ENCODE results near the gene SETD1A. TPM values are rescaled to one million over a fixed set of nuclear protein-coding genes. Genes with fewer than 3 reads are reported as not detected.

SETD1A gene
- total RNA-seq, 1 donor from 2014 or later = 8.3 TPM

GRCh38 chr16:31029272-31029671 lies 71.7 kb downstream of the SETD1A start:
- Histone ChIP-seq H3K4me1 (peaks cover 0 to under 1% of the 10 kb centered on the region in 2 donors), H3K27ac (no peak overlapping the region), H3K36me3 (no peaks in the 10 kb centered on the region), H3K4me3 (no peak overlapping the region), H3K27me3 (no peaks in the 10 kb centered on the region), H3K9me3 (no peaks in the 10 kb centered on the region)
- no peak for TF ChIP-seq CTCF (IDR thresholded peaks at IDR 0.05)
- intact Hi-C loops (cut with DNase I) = no loop called here
- no peak for DNase-seq (ENCODE audit: low spot score in 2 of 2)

- Histone ChIP-seq H3K9me3 (no peaks in the 10 kb centered on the region), H3K27me3 (no peaks in the 10 kb centered on the region), H3K4me3 (no peak overlapping the region), H3K4me1 (peaks cover 3 to 10% of the 10 kb centered on the region in 2 donors), H3K36me3 (peaks cover 8 to 15% of the 10 kb centered on the region in 2 donors), H3K27ac (no peak overlapping the region)
- intact Hi-C loops (cut with DNase I) = no loop called here
- no peak for DNase-seq (ENCODE audit: low spot score in 2 of 2)
- TF ChIP-seq CTCF (IDR thresholded peaks at IDR 0.05) = no peak
Measured at GRCh38 chr16:31031276-31031675, 73.7 kb downstream of the SETD1A start.

GRCh38 chr16:31032736-31033708 lies 75.5 kb downstream of the SETD1A start, which contains the start of gene STX4:
TSS of gene STX4 (plus strand) at chr16:31033558. CDS start at chr16:31033806, 248 bp downstream.
- DNase-seq (ENCODE audit: low spot score in 2 of 2) = peak; percentile 88 to 99
- H3K36me3 ChIP-seq = peaks cover 14 to 24% of the 10 kb centered on the region in 2 donors
- peaks cover 3 to 10% of the 10 kb centered on the region in 2 donors for H3K4me1 ChIP-seq
- intact Hi-C loops (cut with DNase I) = loop anchor here (1.0 kb wide), 3 partner anchors 36 to 109 kb away; partner anchors contain the start of gene HSD3B7
- peak within 1 kb of the TSS; percentile 83 to 99 for H3K4me3 ChIP-seq
- no peaks in the 10 kb centered on the region for H3K27me3 ChIP-seq
- H3K27ac ChIP-seq = peak within 1 kb of the TSS; percentile 92 to 99
- H3K9me3 ChIP-seq = no peaks in the 10 kb centered on the region
- no peak for TF ChIP-seq CTCF (IDR thresholded peaks at IDR 0.05)

- intact Hi-C loops (cut with DNase I) = loop anchor here (1.0 kb wide), 5 partner anchors 37 to 108 kb away; partner anchors contain the start of genes HSD3B7, VKORC1, ZNF646 and ZNF668
Measured at GRCh38 chr16:31033709-31034492, 76.3 kb downstream of the SETD1A start.

More at GRCh38 chr16:31033709-31034492, 76.3 kb downstream of the SETD1A start:
- peak; percentile 65 to 95 for DNase-seq (ENCODE audit: low spot score in 2 of 2)
- peak overlapping the region; percentile 92 to 99 for H3K27ac ChIP-seq
- H3K4me1 ChIP-seq = peaks cover 3 to 10% of the 10 kb centered on the region in 2 donors
- peaks cover 23 to 33% of the 10 kb centered on the region in 2 donors for H3K36me3 ChIP-seq
- H3K27me3 ChIP-seq = no peaks in the 10 kb centered on the region
- peak overlapping the region; percentile 83 to 99 for H3K4me3 ChIP-seq
- TF ChIP-seq CTCF (IDR thresholded peaks at IDR 0.05) = no peak
- no peaks in the 10 kb centered on the region for H3K9me3 ChIP-seq

Other genes with a start within 250 kb of the SETD1A start
- gene PHKG2, start 209.3 kb upstream of the SETD1A start, total RNA-seq = 78.8 TPM
- not detected for gene CFAP119, start 195.7 kb upstream of the SETD1A start, total RNA-seq
- 66.3 TPM for gene RNF40, start 195.4 kb upstream of the SETD1A start, total RNA-seq
- 12.3 TPM for gene ZNF629, start 170.5 kb upstream of the SETD1A start, total RNA-seq
- 46.2 TPM for gene BCL7C, start 63.7 kb upstream of the SETD1A start, total RNA-seq
- 0.21 TPM for gene CTF1, start 61.1 kb upstream of the SETD1A start, total RNA-seq
- 66.9 TPM for gene FBXL19, start 34.2 kb upstream of the SETD1A start, total RNA-seq
- gene ORAI3, start 8.7 kb upstream of the SETD1A start, total RNA-seq = 39.0 TPM
- 35.2 TPM for gene HSD3B7, start 27.5 kb downstream of the SETD1A start, total RNA-seq
- gene STX1B, start 52.9 kb downstream of the SETD1A start, total RNA-seq = 2.0 TPM
- 79.1 TPM for gene STX4, start 75.8 kb downstream of the SETD1A start, total RNA-seq
- gene ZNF668, start 116.5 kb downstream of the SETD1A start, total RNA-seq = 12.2 TPM
- gene ZNF646, start 116.7 kb downstream of the SETD1A start, total RNA-seq = 11.6 TPM
- gene PRSS53, start 131.2 kb downstream of the SETD1A start, total RNA-seq = 7.5 TPM
- 227 TPM for gene VKORC1, start 137.0 kb downstream of the SETD1A start, total RNA-seq
- 85.8 TPM for gene BCKDK, start 150.6 kb downstream of the SETD1A start, total RNA-seq
- 113 TPM for gene KAT8, start 159.9 kb downstream of the SETD1A start, total RNA-seq
- not detected for gene PRSS8, start 178.0 kb downstream of the SETD1A start, total RNA-seq
- gene PRSS36, start 192.3 kb downstream of the SETD1A start, total RNA-seq = 1.4 TPM
- gene FUS, start 222.4 kb downstream of the SETD1A start, total RNA-seq = 166 TPM
- gene PYCARD, start 245.0 kb downstream of the SETD1A start, total RNA-seq = 21.1 TPM